C4-2B (cell line): ENCODE data around the gene FMR1.

Source experiments
- H3K27ac ChIP-seq: fragments of 450-650 bp; 2 replicates; pipeline ENCODE4 v1.5.1; 2017
- CTCF ChIP-seq: fragments of 450-650 bp; conservative IDR thresholded peaks from 2 replicates; pipeline ENCODE4 v1.5.1; 2017; ENCODE audit warnings: mild to moderate bottlenecking
- ZFX ChIP-seq: fragments of 450-650 bp; IDR thresholded peaks from 2 replicates; pipeline ENCODE4 v1.6.1; 2017

FMR1 gene

DNA sequence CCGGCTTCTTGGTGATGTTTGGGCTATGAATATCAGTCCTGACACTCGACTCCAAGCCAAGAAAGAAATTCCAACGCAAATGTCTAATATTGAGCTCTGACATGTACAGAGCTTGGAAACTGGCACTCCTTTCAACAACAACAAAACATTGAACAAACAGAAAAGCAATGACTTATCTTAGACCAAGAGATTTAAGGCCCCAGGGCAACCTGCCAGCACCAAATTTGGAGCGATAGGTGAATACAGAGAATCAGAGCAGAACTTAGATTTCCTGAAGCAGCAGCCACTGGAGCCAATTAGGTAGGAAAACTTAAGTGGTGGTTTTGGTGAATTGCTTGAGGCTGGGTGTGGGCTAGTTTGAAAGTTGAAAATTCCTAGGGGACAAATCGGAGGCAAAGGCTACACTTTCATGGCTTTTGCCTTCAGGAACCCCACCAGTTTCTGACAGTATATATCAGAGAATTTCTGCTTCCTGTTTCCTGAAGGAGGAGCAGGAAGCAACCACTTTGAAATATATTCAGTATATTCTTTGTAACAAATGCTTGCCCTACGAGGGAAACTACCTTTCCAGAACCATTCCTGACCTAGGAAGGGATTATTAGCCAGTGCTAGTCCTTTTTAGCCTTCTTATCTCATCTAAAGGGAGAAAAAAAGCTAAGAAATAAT lies 10.1 kb upstream of the FMR1 start:
- no peak overlapping the region for H3K27ac ChIP-seq
- TF ChIP-seq CTCF: no peak
- TF ChIP-seq ZFX: no peak

- no peak for TF ChIP-seq CTCF
- no peak for TF ChIP-seq ZFX
- no peak overlapping the region for H3K27ac ChIP-seq
Observed at GRCh38 chrX:147902270-147902669, 9.4 kb upstream of the FMR1 start.

- TF ChIP-seq CTCF: no peak
- no peak for TF ChIP-seq ZFX
- no peak overlapping the region for H3K27ac ChIP-seq
Observed at GRCh38 chrX:147908106-147908505, 3.6 kb upstream of the FMR1 start.

DNA sequence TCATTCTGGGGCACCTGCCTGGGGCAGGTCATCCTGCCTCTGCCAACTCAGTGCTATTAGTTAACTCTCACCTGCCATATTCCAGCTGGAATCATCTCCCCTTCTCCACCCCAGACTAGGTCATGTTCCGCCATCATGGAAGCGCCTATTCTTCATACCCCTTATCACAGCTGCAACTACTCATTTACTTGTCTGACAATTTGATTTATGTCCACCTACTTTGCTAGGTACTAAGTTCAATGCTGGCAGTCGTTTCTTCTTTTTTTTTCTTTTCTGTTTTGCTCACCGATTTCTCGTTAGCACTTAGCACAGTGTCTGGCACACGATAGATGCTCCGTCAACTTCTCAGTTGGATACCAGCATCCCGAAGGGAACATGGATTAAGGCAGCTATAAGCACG lies 1.1 kb upstream of the FMR1 start:
- H3K27ac ChIP-seq: no peak overlapping the region; the same call in 1 of the 2 replicates
- no peak for TF ChIP-seq ZFX
- TF ChIP-seq CTCF: no peak

- H3K27ac ChIP-seq: peak overlapping the region; percentile 81
Observed at GRCh38 chrX:147912093-147912801, 528 bp downstream of the FMR1 start.

GRCh38 chrX:147913570-147913969 lies 1.9 kb downstream of the FMR1 start:
- H3K27ac ChIP-seq: no peak overlapping the region
- no peak for TF ChIP-seq ZFX
- TF ChIP-seq CTCF: no peak

More at GRCh38 chrX:147912093-147912801, 528 bp downstream of the FMR1 start:
- TF ChIP-seq ZFX (peak; percentile 69), CTCF (no peak)

- no peak for TF ChIP-seq CTCF
Observed at GRCh38 chrX:147914591-147914990, 2.9 kb downstream of the FMR1 start.

More at GRCh38 chrX:147914591-147914990, 2.9 kb downstream of the FMR1 start:
- no peak overlapping the region for H3K27ac ChIP-seq
